HepG2 (cell line): Measurements from ENCODE around the gene MIDN. TPM values are rescaled to one million over a fixed set of nuclear protein-coding genes. Genes with fewer than 3 reads are reported as not detected.

ENCODE experiments used
- AKAP8 ChIP-seq: sonication (generic); formaldehyde crosslinking; IDR thresholded peaks from 2 replicates; pipeline ENCODE4 v1.5.1; 2020; ENCODE audit warnings: mild to moderate bottlenecking, missing genetic modification reagents
- ARID5B ChIP-seq: IDR thresholded peaks from 2 replicates; pipeline ENCODE4 v1.4.0; 2020; ENCODE audit warnings: mild to moderate bottlenecking, missing genetic modification reagents
- BATF2 ChIP-seq: sonication (generic); formaldehyde crosslinking; IDR thresholded peaks from 2 replicates; pipeline ENCODE4 v1.8.0; 2022; ENCODE audit warnings: mild to moderate bottlenecking, missing genetic modification reagents, moderate library complexity
- CHD2 ChIP-seq: IDR thresholded peaks from 2 replicates; pipeline ENCODE4 v1.6.1; 2011; ENCODE audit warnings: low read depth, low read length, improper control_type of control experiment
- CTCF ChIP-seq: sonication (generic); formaldehyde crosslinking; IDR thresholded peaks from 2 replicates; pipeline ENCODE4 v1.5.0; 2020; ENCODE audit warnings: mild to moderate bottlenecking, missing genetic modification reagents, moderate library complexity
- IKZF1 ChIP-seq: fragments of 450-650 bp; IDR thresholded peaks from 2 replicates; pipeline ENCODE4 v1.7.1; 2016
- NCOA2 ChIP-seq: sonication (generic); formaldehyde crosslinking; IDR thresholded peaks from 2 replicates; pipeline ENCODE4 v1.8.0; 2022; ENCODE audit warnings: inconsistent platforms
- PITX1 ChIP-seq: sonication (generic); formaldehyde crosslinking; IDR thresholded peaks from 2 replicates; pipeline ENCODE4 v1.5.1; 2020; ENCODE audit warnings: mild to moderate bottlenecking, missing genetic modification reagents
- RBM39 ChIP-seq: fragments of 200-400 bp; formaldehyde crosslinking; IDR thresholded peaks from one replicate; pipeline ENCODE4 v1.6.1; 2018; ENCODE audit warnings: antibody characterized with exemption, mild to moderate bottlenecking, low read depth, low read length; ENCODE audit not compliant: poor library complexity, severe bottlenecking
- RFX5 ChIP-seq: IDR thresholded peaks from 2 replicates; pipeline ENCODE4 v1.6.1; 2011; ENCODE audit warnings: low read depth, low read length, improper control_type of control experiment
- TCF12 ChIP-seq, 2 experiments: fragments of 450-650 bp in 1 of 2; sonication (generic) in 1 of 2; formaldehyde crosslinking in 1 of 2; IDR thresholded peaks; 2 replicates each; pipeline versions ENCODE4 v1.6.1 to v1.8.0; 2017 to 2022; ENCODE audit warnings: antibody characterized with exemption in 1 of 2, mild to moderate bottlenecking in 1 of 2, missing genetic modification reagents in 1 of 2, moderate library complexity in 1 of 2
- THAP9 ChIP-seq: sonication (generic); formaldehyde crosslinking; IDR thresholded peaks from 2 replicates; pipeline ENCODE4; 2020; ENCODE audit warnings: missing genetic modification reagents, mild to moderate bottlenecking, borderline replicate concordance
- ZBTB8A ChIP-seq: sonication (generic); formaldehyde crosslinking; IDR thresholded peaks from 2 replicates; pipeline ENCODE4 v1.4.0; 2020; ENCODE audit warnings: mild to moderate bottlenecking, low read depth, missing genetic modification reagents, borderline replicate concordance
- ZNF704 ChIP-seq: sonication (generic); formaldehyde crosslinking; IDR thresholded peaks from 2 replicates; pipeline ENCODE4 v1.8.1; 2023; ENCODE audit warnings: mild to moderate bottlenecking, inconsistent platforms, moderate library complexity, missing genetic modification reagents, borderline replicate concordance
- ZNF776 ChIP-seq: sonication (generic); formaldehyde crosslinking; IDR thresholded peaks from 2 replicates; pipeline ENCODE4 v1.4.0; 2020; ENCODE audit warnings: mild to moderate bottlenecking, missing genetic modification reagents
- ZSCAN22 ChIP-seq: sonication (generic); formaldehyde crosslinking; IDR thresholded peaks from 2 replicates; pipeline ENCODE4 v1.4.0; 2020; ENCODE audit warnings: mild to moderate bottlenecking, missing genetic modification reagents
- polyA plus RNA-seq, 8 experiments: library from polyadenylated mRNA; depleted of rRNA in 3 of 8; stranded (reverse) in 7 of 8; unstranded in 1 of 8; fragments of >200 nt; fragmentation: Illumina TruSeq in 4 of 8; extraction: Trizol in 4 of 8; gene quantifications; 2 replicates each; pipeline versions ENCODE4 v1.2.1 to v1.2.3, GENCODE V29; 2011 to 2016; ENCODE audit warnings: low read depth in 4 of 8, missing spikeins in 1 of 8, mixed read lengths in 1 of 8; ENCODE audit not compliant: insufficient read depth in 1 of 8
- total RNA-seq, 5 experiments: library from RNA; depleted of rRNA; stranded (reverse); fragments of >200 nt; fragmentation: Illumina TruSeq; extraction: Trizol; gene quantifications; 2 replicates each; pipeline ENCODE4 v1.2.3, GENCODE V29; 2016; ENCODE audit warnings: low read depth in 1 of 5

The MIDN gene
- total and polyA plus RNA-seq, 2 of the 13 experiments (the other 11 are each of a cell fraction or from before 2014, with no cell fraction given): 8.4 to 18.0 TPM

- TF ChIP-seq ARID5B (peak; percentile 53; the same call in 1 of the 2 replicates), TCF12 (IDR thresholded peaks at IDR 0.05) (no peak), TCF12 (CRISPR knock-in tag; IDR thresholded peaks at IDR 0.05) (no peak), THAP9 (CRISPR knock-in tag) (no peak; the same call in none of the 2 replicates), AKAP8 (no peak; the same call in 1 of the 2 replicates), NCOA2 (CRISPR knock-in tag) (peak; percentile 78), ZSCAN22 (CRISPR knock-in tag) (no peak), ZBTB8A (CRISPR knock-in tag) (no peak), ZNF776 (no peak), RBM39 (no peak), BATF2 (CRISPR knock-in tag) (no peak), CTCF (CRISPR knock-in tag) (peak; percentile 15; the same call in 1 of the 2 replicates), CHD2 (no peak), ZNF704 (CRISPR knock-in tag) (0 out of 2 replicates have a peak, but pooled peaks have one; percentile 63), PITX1 (0 out of 2 replicates have a peak, but pooled peaks have one; percentile 43), RFX5 (no peak), IKZF1 (no peak)
Measured at GRCh38 chr19:1264801-1265614, 16.6 kb downstream of the MIDN start (continued).
